GM23338 (cell line): ENCODE results near the gene ORAI2. TPM values are rescaled to one million over a fixed set of nuclear protein-coding genes. Genes with fewer than 3 reads are reported as not detected.
"Not testable (repeated sequence)": the region's sequence is repeated elsewhere in the genome, so short reads cannot be mapped to it uniquely, and the experiment has no call there.

Experiments
- ATAC-seq: fragments of 200-7000 bp; cut with Tn5 transposase; 3 replicates; pipeline ENCODE4 v1.9.1; 2020
- DNase-seq: peaks from one replicate; pipeline ENCODE4 v3.0.0-alpha.2; 2015; ENCODE audit warnings: low spot score
- H2AFZ ChIP-seq: fragments of 200-600 bp; sonication (generic); 2 replicates; pipeline ENCODE4 v1.8.0; 2016; ENCODE audit warnings: antibody characterized with exemption, mild to moderate bottlenecking, moderate library complexity
- H3F3A ChIP-seq: fragments of 200-600 bp; sonication (generic); replicated peaks from 2 replicates; pipeline ENCODE4 v1.8.0; 2017; ENCODE audit warnings: antibody characterized with exemption, mixed run types, low read depth
- H3K27ac ChIP-seq: fragments of 200-600 bp; sonication (generic); 2 replicates; pipeline ENCODE4 v1.6.1; 2016; ENCODE audit warnings: low read depth
- H3K27me3 ChIP-seq: fragments of 200-600 bp; sonication (generic); 2 replicates; pipeline ENCODE4 v1.8.0; 2016; ENCODE audit warnings: mild to moderate bottlenecking, mixed run types, moderate library complexity; ENCODE audit not compliant: insufficient read depth
- H3K36me3 ChIP-seq: fragments of 200-600 bp; sonication (generic); 2 replicates; pipeline ENCODE4 v1.8.0; 2016; ENCODE audit warnings: mild to moderate bottlenecking; ENCODE audit not compliant: insufficient read depth
- H3K4me1 ChIP-seq: fragments of 200-600 bp; sonication (generic); 2 replicates; pipeline ENCODE4 v1.8.0; 2016; ENCODE audit warnings: mild to moderate bottlenecking, moderate library complexity; ENCODE audit not compliant: insufficient read depth
- H3K4me2 ChIP-seq: fragments of 200-600 bp; sonication (generic); 2 replicates; pipeline ENCODE4 v1.7.1; 2017; ENCODE audit warnings: mixed run types
- H3K4me3 ChIP-seq: fragments of 200-600 bp; sonication (generic); 2 replicates; pipeline ENCODE4 v1.6.1; 2016; ENCODE audit warnings: mixed run types
- H3K79me2 ChIP-seq: fragments of 200-600 bp; sonication (generic); replicated peaks from 2 replicates; pipeline ENCODE4 v1.8.0; 2017; ENCODE audit warnings: mild to moderate bottlenecking; ENCODE audit not compliant: insufficient read depth
- H3K9me2 ChIP-seq: fragments of 200-600 bp; sonication (generic); 2 replicates; pipeline ENCODE4 v1.8.0; 2017; ENCODE audit not compliant: insufficient read depth
- H4K20me1 ChIP-seq: fragments of 200-600 bp; sonication (generic); replicated peaks from 2 replicates; pipeline ENCODE4 v1.8.0; 2017; ENCODE audit warnings: mild to moderate bottlenecking; ENCODE audit not compliant: insufficient read depth
- H3K27ac Mint-ChIP-seq: 2 replicates; pipeline ENCODE4 v1.8.0; 2020; ENCODE audit warnings: inconsistent platforms, mild to moderate bottlenecking, moderate library complexity, mixed read lengths
- H3K27me3 Mint-ChIP-seq: 3 replicates; pipeline ENCODE4 v1.8.0; 2022; ENCODE audit warnings: low read depth, mild to moderate bottlenecking, moderate library complexity, mixed read lengths, inconsistent platforms; ENCODE audit not compliant: insufficient read depth, poor library complexity
- H3K36me3 Mint-ChIP-seq: 3 replicates; pipeline ENCODE4 v1.8.0; 2021; ENCODE audit warnings: low read depth, mild to moderate bottlenecking, inconsistent platforms, moderate library complexity, mixed read lengths
- H3K4me1 Mint-ChIP-seq: 3 replicates; pipeline ENCODE4 v1.8.0; 2020; ENCODE audit warnings: mild to moderate bottlenecking, inconsistent platforms, mixed read lengths
- H3K4me3 Mint-ChIP-seq: 3 replicates; pipeline ENCODE4 v1.8.0; 2021; ENCODE audit warnings: moderate library complexity, mild to moderate bottlenecking, inconsistent platforms, mixed read lengths
- H3K9me3 Mint-ChIP-seq: 3 replicates; pipeline ENCODE4 v1.8.0; 2020; ENCODE audit warnings: moderate library complexity, mild to moderate bottlenecking, inconsistent platforms, mixed read lengths
- CTCF ChIP-seq, 2 experiments: fragments of 200-600 bp in 1 of 2; sonication (generic) in 1 of 2; conservative IDR thresholded peaks; 2 replicates each; pipeline versions ENCODE4 v1.5.1 to v1.6.1; 2016 to 2017; ENCODE audit warnings: antibody characterized with exemption in 2 of 2, low read depth in 2 of 2, mild to moderate bottlenecking in 2 of 2, moderate library complexity in 1 of 2
- ETS1 ChIP-seq: IDR thresholded peaks from 2 replicates; pipeline ENCODE4 v1.6.1; 2016; ENCODE audit warnings: antibody characterized with exemption
- POLR2AphosphoS5 ChIP-seq: IDR thresholded peaks from 2 replicates; pipeline ENCODE4 v1.6.1; 2016; ENCODE audit warnings: antibody characterized with exemption, low read depth
- polyA plus RNA-seq: library from polyadenylated mRNA; unstranded; fragments of >200 nt; fragmentation: Nextera tagmentation; extraction: Ambion mirVana; gene quantifications from 2 replicates; pipeline ENCODE4 v1.2.1, GENCODE V29; 2016
- total RNA-seq: library from RNA; depleted of rRNA; stranded (reverse); fragments of >200 nt; shearing (Covaris generic); gene quantifications from 2 replicates; pipeline ENCODE4 v1.2.3, GENCODE V29; 2014

ORAI2 gene
- total and polyA plus RNA-seq, 2 experiments from 2014 or later: 6.6 to 33.8 TPM

DNA sequence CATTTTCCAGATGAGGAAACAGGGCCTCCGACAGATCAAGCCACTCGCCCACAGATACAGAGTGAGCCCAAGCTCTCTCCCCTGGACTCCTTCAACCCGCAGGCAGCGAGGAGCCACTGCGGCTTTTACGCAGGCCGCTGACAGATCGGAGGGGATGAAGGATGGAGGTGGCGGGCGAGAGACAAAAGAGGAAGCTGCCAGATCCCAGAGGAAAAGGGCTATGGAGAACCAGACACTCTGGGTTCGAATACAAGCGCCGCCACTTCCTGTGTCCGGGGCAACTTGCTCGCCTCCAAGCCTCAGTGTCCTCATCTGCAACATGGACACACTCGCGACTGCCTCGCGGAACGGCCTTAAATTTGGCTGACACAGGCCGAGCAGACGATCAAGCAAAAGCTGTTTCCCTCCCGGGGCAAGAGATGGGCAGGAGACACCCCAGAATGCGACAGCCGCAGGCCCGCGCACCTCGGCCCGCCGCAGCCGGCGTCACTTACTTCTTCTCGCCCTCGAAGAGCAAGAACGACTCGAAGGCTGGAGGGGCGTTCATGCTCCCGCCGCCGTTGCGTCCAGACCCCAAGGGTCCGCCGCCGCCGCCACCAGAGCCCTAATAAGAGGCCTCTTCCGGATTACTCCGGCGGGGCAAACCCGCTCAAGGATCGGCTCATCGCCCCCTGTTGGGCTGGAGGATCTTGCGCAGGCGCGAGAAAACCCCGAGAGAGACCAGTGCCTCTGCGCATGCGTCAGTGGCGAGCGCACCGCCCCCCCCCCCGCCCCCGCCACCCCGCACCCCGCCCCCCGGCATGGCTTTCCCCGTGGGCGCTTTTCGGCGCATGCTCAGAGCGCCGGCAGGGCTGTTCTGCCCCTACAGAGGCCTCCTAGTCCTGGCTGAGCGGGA, 45.2 kb downstream of the ORAI2 start, which contains the start of gene POLR2J:
Gene POLR2J (minus strand): TSS at position 609 of the 895 bp plus-strand sequence. CDS start 62 bp downstream, at position 547.
- not testable (repeated sequence) for H3K9me2 ChIP-seq, H3K27ac ChIP-seq, H3K27me3 ChIP-seq, H3F3A ChIP-seq, H3K36me3 Mint-ChIP-seq, H3K4me2 ChIP-seq, H4K20me1 ChIP-seq, H2AFZ ChIP-seq, H3K27me3 Mint-ChIP-seq, H3K4me1 ChIP-seq, H3K4me1 Mint-ChIP-seq, H3K36me3 ChIP-seq, H3K79me2 ChIP-seq, H3K9me3 Mint-ChIP-seq
- Mint-ChIP-seq H3K4me3 (peak within 1 kb of the TSS; percentile 85), H3K27ac (peak within 1 kb of the TSS; percentile 83; the same call in 1 of the 2 replicates)
- TF ChIP-seq ETS1: peak; percentile 43; the same call in 1 of the 2 replicates
- TF ChIP-seq CTCF (conservative IDR thresholded peaks at IDR 0.05; ENCODE audit: low read depth in 2 of 2): peak; percentile 30 to 59; a peak in 2 of 4 replicates
- TF ChIP-seq POLR2AphosphoS5: 0 out of 2 replicates have a peak, but pooled peaks have one; percentile 34
- DNase-seq: peak; percentile 75
- H3K4me3 ChIP-seq: peak within 1 kb of the TSS; percentile 51; the same call in 1 of the 2 replicates
- ATAC-seq: peak; percentile 88

GRCh38 chr7:102479209-102479584, 45.8 kb downstream of the ORAI2 start:
- not testable (repeated sequence) for H3K27me3 ChIP-seq, H3K4me2 ChIP-seq, H2AFZ ChIP-seq, H3K27ac Mint-ChIP-seq, H3K36me3 ChIP-seq, H3K4me3 ChIP-seq, H3K4me1 ChIP-seq, H3K27me3 Mint-ChIP-seq, DNase-seq, H3K36me3 Mint-ChIP-seq, H3K4me1 Mint-ChIP-seq, H3K9me2 ChIP-seq, H3K27ac ChIP-seq, H4K20me1 ChIP-seq, H3K4me3 Mint-ChIP-seq, H3K79me2 ChIP-seq, H3K9me3 Mint-ChIP-seq, H3F3A ChIP-seq
- ATAC-seq: peak; percentile 47

DNA sequence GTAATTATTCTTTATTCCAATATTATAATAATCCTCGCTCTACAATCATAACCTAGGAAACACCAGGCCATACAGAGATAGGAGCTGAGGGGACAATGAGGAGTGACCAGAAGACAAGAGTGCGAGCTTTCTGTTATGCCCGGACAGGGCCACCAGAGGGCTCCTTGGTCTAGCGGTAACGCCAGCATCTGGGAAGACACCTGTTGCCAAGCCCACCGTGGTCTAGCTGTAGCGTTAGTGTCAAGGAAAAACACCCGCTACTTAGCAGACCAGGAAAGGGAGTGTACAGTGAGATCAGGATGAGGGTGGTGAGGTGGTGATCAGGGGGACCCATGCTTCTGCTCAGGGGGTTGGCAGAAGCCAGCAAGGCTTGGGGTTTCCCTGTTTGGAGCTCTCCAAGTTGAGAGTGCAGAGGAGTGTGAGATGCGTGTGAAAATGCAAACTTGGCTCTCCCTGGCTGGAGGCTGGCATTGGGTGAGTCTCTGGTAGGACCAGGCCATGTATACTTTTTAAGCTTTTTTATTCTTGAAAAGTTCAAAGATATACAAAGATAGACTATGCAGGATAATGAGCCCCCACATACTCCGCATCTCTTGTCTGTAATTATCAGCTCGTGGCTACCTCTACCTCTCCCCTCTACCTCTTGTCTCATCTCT, 46.7 kb downstream of the ORAI2 start:
- H3K4me2 ChIP-seq, H3K9me2 ChIP-seq, H4K20me1 ChIP-seq, H3K79me2 ChIP-seq, H3K36me3 Mint-ChIP-seq, H3K4me1 ChIP-seq, H3K4me3 ChIP-seq, DNase-seq, H3K27me3 ChIP-seq, H3F3A ChIP-seq, H3K36me3 ChIP-seq, H3K27me3 Mint-ChIP-seq, H3K27ac ChIP-seq, H3K27ac Mint-ChIP-seq, H3K4me1 Mint-ChIP-seq, H3K9me3 Mint-ChIP-seq, H2AFZ ChIP-seq: not testable (repeated sequence)
- H3K4me3 Mint-ChIP-seq: peak overlapping the region; percentile 48; the same call in 1 of the 3 replicates
- peak; percentile 21 for ATAC-seq
- peak; percentile 55 to 67 for TF ChIP-seq CTCF (conservative IDR thresholded peaks at IDR 0.05; ENCODE audit: low read depth in 2 of 2)

DNA sequence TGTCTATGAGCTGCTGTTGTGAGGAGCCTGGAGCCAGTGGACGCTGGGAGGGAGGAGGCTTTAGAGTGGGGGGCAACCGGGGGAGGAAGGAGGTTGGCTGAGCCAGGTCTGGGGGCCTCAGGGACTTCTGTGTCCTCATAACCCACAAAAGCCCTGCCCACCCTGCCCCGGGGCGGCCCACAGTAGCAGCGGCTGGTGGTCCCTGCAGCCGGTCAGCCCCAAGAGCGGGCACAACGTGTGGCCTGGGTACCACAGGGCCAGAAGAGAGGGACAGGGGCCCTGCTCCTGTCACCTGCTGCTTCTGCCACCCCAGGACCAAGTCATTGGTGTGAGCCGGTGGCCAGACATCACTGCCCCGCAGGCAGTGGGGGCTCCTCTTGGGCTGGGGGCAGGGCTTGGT, 48.6 kb downstream of the ORAI2 start:
- not testable (repeated sequence) for H3K4me1 Mint-ChIP-seq, H3K27me3 ChIP-seq, H3K4me1 ChIP-seq, H3K79me2 ChIP-seq, DNase-seq, H3K36me3 ChIP-seq, H4K20me1 ChIP-seq, H3K4me3 ChIP-seq, H3K9me2 ChIP-seq, H3K4me3 Mint-ChIP-seq, H3F3A ChIP-seq, H3K4me2 ChIP-seq, H3K36me3 Mint-ChIP-seq, H3K27me3 Mint-ChIP-seq, ATAC-seq, H2AFZ ChIP-seq, H3K27ac Mint-ChIP-seq, H3K27ac ChIP-seq, H3K9me3 Mint-ChIP-seq
